K562 (cell line): ENCODE data around the gene ZNF627. TPM values are rescaled to one million over a fixed set of nuclear protein-coding genes. Genes with fewer than 3 reads are reported as not detected.
"Not testable (repeated sequence)": the region's sequence is repeated elsewhere in the genome, so short reads cannot be mapped to it uniquely, and the experiment has no call there.

Experiments used
- ATAC-seq: fragments of 200-7000 bp; cut with Tn5 transposase; 3 replicates; pipeline ENCODE4 v1.9.1; 2020; ENCODE audit warnings: moderate library complexity
- BruUV-seq: library from RNA; stranded (reverse); fragments of 400-500 nt; replicated peaks from 2 replicates; lab custom pipeline; 2021; lab: Mats Ljungman, UMichigan
- CTCF ChIA-PET: fragments of 300-600 bp; formaldehyde crosslinking; extraction: SDS; loops from one replicate; lab custom pipeline; 2021; ENCODE audit warnings: low intra/inter-chr PET ratio; lab: Yijun Ruan, JAX
- POLR2A ChIA-PET: fragments of 300-600, 350-650 bp; sonication (Branson Sonifier 250); formaldehyde crosslinking; extraction: SDS; loops from one replicate; lab custom pipeline; 2021; ENCODE audit warnings: antibody characterized with exemption, inconsistent platforms; lab: Yijun Ruan, JAX
- DNase-seq, 4 experiments: peaks; one replicate each; pipeline versions ENCODE4 v3.0.0 to v3.0.0-alpha.2; 2011 to 2018; ENCODE audit warnings: low spot score in 3 of 4, mixed read lengths in 3 of 4; ENCODE audit errors: extremely low read depth in 1 of 4
- FAIRE-seq: peaks from 2 replicates; lab custom pipeline; 2011; peaks lifted over from hg19 to GRCh38; lab: Jason Lieb, UNC
- H2AFZ ChIP-seq: 2 replicates; pipeline ENCODE4 v1.6.0; 2011; ENCODE audit warnings: low read depth, low read length, control low read depth, inconsistent platforms
- H3K27ac ChIP-seq: fragments of 200-600 bp; 3 replicates; pipeline ENCODE4 v1.8.0; 2011; ENCODE audit warnings: low read depth, mild to moderate bottlenecking, control low read depth, inconsistent platforms, low read length, moderate library complexity, mixed read lengths; ENCODE audit errors: extremely low read depth
- H3K27me3 ChIP-seq, 2 experiments: fragments of 300-600 bp in 1 of 2; 2 replicates in 1 of 2; 3 replicates in 1 of 2; pipeline versions ENCODE4 v1.6.0 to v1.8.0; 2011; ENCODE audit warnings: inconsistent platforms in 2 of 2, low read length in 2 of 2, mild to moderate bottlenecking in 1 of 2, mixed read lengths in 1 of 2, moderate library complexity in 1 of 2; ENCODE audit not compliant: control insufficient read depth in 2 of 2, insufficient read depth in 2 of 2
- H3K36me3 ChIP-seq: fragments of 300-600 bp; 3 replicates; pipeline ENCODE4 v1.8.0; 2011; ENCODE audit warnings: mild to moderate bottlenecking, low read length, inconsistent platforms; ENCODE audit not compliant: control insufficient read depth, insufficient read depth
- H3K4me1 ChIP-seq, 2 experiments: fragments of 200-600 bp in 1 of 2; replicated peaks in 1 of 2; 2 replicates in 1 of 2; 3 replicates in 1 of 2; pipeline versions ENCODE4 v1.5.1 to v1.8.0; 2011; ENCODE audit warnings: inconsistent platforms in 2 of 2, low read length in 2 of 2, mild to moderate bottlenecking in 1 of 2, mixed read lengths in 1 of 2, moderate library complexity in 1 of 2; ENCODE audit not compliant: control insufficient read depth in 2 of 2, insufficient read depth in 2 of 2
- H3K4me2 ChIP-seq: 2 replicates; pipeline ENCODE4 v1.6.1; 2011; ENCODE audit warnings: low read length, control low read depth, inconsistent platforms, mixed read lengths; ENCODE audit not compliant: insufficient read depth
- H3K4me3 ChIP-seq: fragments of 200-600 bp; sonication (generic), shearing (Covaris generic); 2 replicates; pipeline ENCODE4 v1.5.1; 2016; ENCODE audit warnings: control low read depth, inconsistent platforms
- H3K79me2 ChIP-seq: fragments of 200-600 bp; 3 replicates; pipeline ENCODE4 v1.8.0; 2011; ENCODE audit warnings: low read length, inconsistent platforms; ENCODE audit not compliant: control insufficient read depth, insufficient read depth
- H3K9ac ChIP-seq, 2 experiments: 2 replicates each; pipeline versions ENCODE4 v1.6.0 to v1.6.1; 2011; ENCODE audit warnings: low read depth in 2 of 2, low read length in 2 of 2, control low read depth in 1 of 2, inconsistent platforms in 1 of 2, mild to moderate bottlenecking in 1 of 2, mixed read lengths in 1 of 2; ENCODE audit not compliant: insufficient read depth in 1 of 2
- H3K9me1 ChIP-seq: one replicate; pipeline ENCODE4 v1.6.0; 2011; ENCODE audit warnings: inconsistent platforms, mild to moderate bottlenecking, low read length, moderate library complexity; ENCODE audit not compliant: control insufficient read depth, insufficient read depth
- H3K9me3 ChIP-seq: replicated peaks from 2 replicates; pipeline ENCODE4 v1.5.1; 2011; ENCODE audit warnings: low read depth, low read length, inconsistent platforms; ENCODE audit not compliant: control insufficient read depth, insufficient read depth
- H4K20me1 ChIP-seq: replicated peaks from 2 replicates; pipeline ENCODE4 v1.6.1; 2011; ENCODE audit warnings: low read length, inconsistent platforms, mixed read lengths; ENCODE audit not compliant: control insufficient read depth, insufficient read depth
- CEBPB ChIP-seq: fragments of 450-650 bp; IDR thresholded peaks from 2 replicates; pipeline ENCODE4 v1.6.1; 2016; ENCODE audit warnings: missing genetic modification characterization, missing compliant biosample characterization
- EGR1 ChIP-seq: fragments of 450-650 bp; conservative IDR thresholded peaks from 2 replicates; pipeline ENCODE4 v1.6.1; 2017; ENCODE audit warnings: mild to moderate bottlenecking
- HDAC1 ChIP-seq, 2 experiments: fragments of 450-650 bp; IDR thresholded peaks; 2 replicates each; pipeline ENCODE4 v1.6.1; 2016 to 2017; ENCODE audit warnings: inconsistent platforms in 1 of 2, mild to moderate bottlenecking in 1 of 2, moderate library complexity in 1 of 2
- KDM1A ChIP-seq, 2 experiments: fragments of 450-650 bp; IDR thresholded peaks; 2 replicates each; pipeline ENCODE4 v1.6.1; 2016; ENCODE audit warnings: mild to moderate bottlenecking in 2 of 2
- RCOR1 ChIP-seq, 2 experiments: IDR thresholded peaks; 2 replicates each; pipeline ENCODE4 v1.6.1; 2012; ENCODE audit warnings: low read depth in 2 of 2, low read length in 2 of 2, borderline replicate concordance in 1 of 2, improper control_type of control experiment in 1 of 2
- ZBTB33 ChIP-seq: sonication (generic); formaldehyde crosslinking; IDR thresholded peaks from 2 replicates; pipeline ENCODE4 v1.8.1; 2023; ENCODE audit warnings: mild to moderate bottlenecking, missing genetic modification reagents
- WGBS: fragments of 100-300 bp; shearing (Covaris generic); methylation state at CpG from one replicate; pipeline ENCODE4 v1.1.6; 2016; ENCODE audit warnings: low coverage, mixed read lengths; ENCODE audit not compliant: insufficient coverage; ENCODE audit errors: missing lambda C conversion rate; 5-methylcytosine and 5-hydroxymethylcytosine counted together
- in situ Hi-C: fragments of 300-500 bp; cut with MboI; formaldehyde crosslinking; loops from 4 replicates; pipeline ENCODE4 v1.15.0; 2018; ENCODE audit warnings: inconsistent platforms, mixed read lengths
- intact Hi-C: fragments of 100-400 bp; cut with micrococcal nuclease; formaldehyde crosslinking; loops from 2 replicates; pipeline ENCODE4 v1.14.2; 2022
- polyA plus RNA-seq, 8 experiments: library from polyadenylated mRNA; depleted of rRNA in 4 of 8; stranded (reverse) in 5 of 8; unstranded in 3 of 8; fragments of >200 nt; fragmentation: Nextera tagmentation in 2 of 8; fragmentation: Illumina TruSeq in 1 of 8; extraction: Ambion mirVana in 2 of 8; extraction: Trizol in 1 of 8; gene quantifications; 2 replicates each; pipeline versions ENCODE4 v1.2.1 to v1.2.3, GENCODE V29; 2011 to 2014; ENCODE audit warnings: inconsistent platforms in 1 of 8, missing spikeins in 1 of 8
- total RNA-seq, 7 experiments: library from RNA; depleted of rRNA in 6 of 7; stranded (reverse); fragments of >200 nt in 6 of 7; fragmentation: Illumina TruSeq in 2 of 7; extraction: Trizol in 2 of 7; gene quantifications; 2 replicates each; pipeline versions ENCODE4 v1.2.1 to v1.2.3, GENCODE V29; 2011 to 2021; ENCODE audit warnings: low replicate concordance in 1 of 7

Gene ZNF627
- total and polyA plus RNA-seq, 9 of the 15 experiments (the other 6 are each of a cell fraction or from before 2014, with no cell fraction given), result 6.4 to 19.9 (median 10.6) TPM

GRCh38 chr19:11573354-11573753, 23.9 kb upstream of the ZNF627 start:
- H4K20me1 ChIP-seq, H3K4me2 ChIP-seq, H3K36me3 ChIP-seq, DNase-seq, CTCF ChIA-PET, FAIRE-seq, H3K9me3 ChIP-seq, H3K9ac ChIP-seq, H3K27me3 ChIP-seq, H3K4me3 ChIP-seq, H2AFZ ChIP-seq, H3K79me2 ChIP-seq, ATAC-seq, in situ Hi-C loops, intact Hi-C loops, H3K27ac ChIP-seq, H3K9me1 ChIP-seq, BruUV-seq: not testable (repeated sequence)
- H3K4me1 ChIP-seq, result peaks cover 32 to 41% of the 10 kb centered on the region in 2 experiments
- WGBS, result 46% methylated on average over 6 of the region's 6 CpGs
- POLR2A ChIA-PET, result interaction anchor here (0.6 to 1.2 kb wide), 2 partner anchors 10 to 82 kb away, joined by 3 to 5 read pairs; no protein-coding TSS in a partner anchor
- peak in 1 of 2 experiments; percentile 51; a peak in 1 of 4 replicates for TF ChIP-seq HDAC1 (IDR thresholded peaks at IDR 0.05)
- peak; percentile 18; the same call in 1 of the 2 replicates for TF ChIP-seq EGR1
- peak; percentile 93 to 94 for TF ChIP-seq KDM1A (IDR thresholded peaks at IDR 0.05)
- peak in 1 of 2 experiments; percentile 41; a peak in 1 of 4 replicates for TF ChIP-seq RCOR1 (IDR thresholded peaks at IDR 0.05; ENCODE audit: borderline replicate concordance in 1 of 2, low read depth in 2 of 2, low read length in 2 of 2)

GRCh38 chr19:11573763-11574162, 23.5 kb upstream of the ZNF627 start:
- CTCF ChIA-PET, H3K79me2 ChIP-seq, BruUV-seq, H3K36me3 ChIP-seq, H3K4me3 ChIP-seq, DNase-seq, in situ Hi-C loops, ATAC-seq, H3K9me1 ChIP-seq, H3K9me3 ChIP-seq, H3K27me3 ChIP-seq: not testable (repeated sequence)
- H3K4me1 ChIP-seq, result peaks cover 32 to 42% of the 10 kb centered on the region in 2 experiments
- 82% methylated on average over 3 of the region's 4 CpGs for WGBS
- POLR2A ChIA-PET, result interaction anchor here (1.2 to 1.4 kb wide), 2 partner anchors 10 to 24 kb away, joined by 3 to 5 read pairs; no protein-coding TSS in a partner anchor
- TF ChIP-seq CEBPB (tag) (peak; percentile 66), ZBTB33 (CRISPR knock-in tag) (0 out of 2 replicates have a peak, but pooled peaks have one; percentile 19)
- TF ChIP-seq, all 486 proteins: peak for 2; not testable (repeated sequence) for 484
- H3K9ac ChIP-seq, H3K4me2 ChIP-seq, H2AFZ ChIP-seq, H3K27ac ChIP-seq, intact Hi-C loops, H4K20me1 ChIP-seq: not testable (repeated sequence)
- FAIRE-seq, result peak; percentile 62
